GM23338 (cell line): ENCODE measurements around the gene CCDC57. TPM values are rescaled to one million over a fixed set of nuclear protein-coding genes. Genes with fewer than 3 reads are reported as not detected.
"Not testable (repeated sequence)": the region's sequence is repeated elsewhere in the genome, so short reads cannot be mapped to it uniquely, and the experiment has no call there.

ENCODE experiments used
- ATAC-seq: fragments of 200-7000 bp; cut with Tn5 transposase; 3 replicates; pipeline ENCODE4 v1.9.1; 2020
- DNase-seq: peaks from one replicate; pipeline ENCODE4 v3.0.0-alpha.2; 2015; ENCODE audit warnings: low spot score
- H2AFZ ChIP-seq: fragments of 200-600 bp; sonication (generic); 2 replicates; pipeline ENCODE4 v1.8.0; 2016; ENCODE audit warnings: antibody characterized with exemption, mild to moderate bottlenecking, moderate library complexity
- H3F3A ChIP-seq: fragments of 200-600 bp; sonication (generic); replicated peaks from 2 replicates; pipeline ENCODE4 v1.8.0; 2017; ENCODE audit warnings: antibody characterized with exemption, mixed run types, low read depth
- H3K27ac ChIP-seq: fragments of 200-600 bp; sonication (generic); 2 replicates; pipeline ENCODE4 v1.6.1; 2016; ENCODE audit warnings: low read depth
- H3K27me3 ChIP-seq: fragments of 200-600 bp; sonication (generic); 2 replicates; pipeline ENCODE4 v1.8.0; 2016; ENCODE audit warnings: mild to moderate bottlenecking, mixed run types, moderate library complexity; ENCODE audit not compliant: insufficient read depth
- H3K36me3 ChIP-seq: fragments of 200-600 bp; sonication (generic); 2 replicates; pipeline ENCODE4 v1.8.0; 2016; ENCODE audit warnings: mild to moderate bottlenecking; ENCODE audit not compliant: insufficient read depth
- H3K4me1 ChIP-seq: fragments of 200-600 bp; sonication (generic); 2 replicates; pipeline ENCODE4 v1.8.0; 2016; ENCODE audit warnings: mild to moderate bottlenecking, moderate library complexity; ENCODE audit not compliant: insufficient read depth
- H3K4me2 ChIP-seq: fragments of 200-600 bp; sonication (generic); 2 replicates; pipeline ENCODE4 v1.7.1; 2017; ENCODE audit warnings: mixed run types
- H3K4me3 ChIP-seq: fragments of 200-600 bp; sonication (generic); 2 replicates; pipeline ENCODE4 v1.6.1; 2016; ENCODE audit warnings: mixed run types
- H3K79me2 ChIP-seq: fragments of 200-600 bp; sonication (generic); replicated peaks from 2 replicates; pipeline ENCODE4 v1.8.0; 2017; ENCODE audit warnings: mild to moderate bottlenecking; ENCODE audit not compliant: insufficient read depth
- H3K9me2 ChIP-seq: fragments of 200-600 bp; sonication (generic); 2 replicates; pipeline ENCODE4 v1.8.0; 2017; ENCODE audit not compliant: insufficient read depth
- H4K20me1 ChIP-seq: fragments of 200-600 bp; sonication (generic); replicated peaks from 2 replicates; pipeline ENCODE4 v1.8.0; 2017; ENCODE audit warnings: mild to moderate bottlenecking; ENCODE audit not compliant: insufficient read depth
- H3K27ac Mint-ChIP-seq: 2 replicates; pipeline ENCODE4 v1.8.0; 2020; ENCODE audit warnings: inconsistent platforms, mild to moderate bottlenecking, moderate library complexity, mixed read lengths
- H3K27me3 Mint-ChIP-seq: 3 replicates; pipeline ENCODE4 v1.8.0; 2022; ENCODE audit warnings: low read depth, mild to moderate bottlenecking, moderate library complexity, mixed read lengths, inconsistent platforms; ENCODE audit not compliant: insufficient read depth, poor library complexity
- H3K36me3 Mint-ChIP-seq: 3 replicates; pipeline ENCODE4 v1.8.0; 2021; ENCODE audit warnings: low read depth, mild to moderate bottlenecking, inconsistent platforms, moderate library complexity, mixed read lengths
- H3K4me1 Mint-ChIP-seq: 3 replicates; pipeline ENCODE4 v1.8.0; 2020; ENCODE audit warnings: mild to moderate bottlenecking, inconsistent platforms, mixed read lengths
- H3K4me3 Mint-ChIP-seq: 3 replicates; pipeline ENCODE4 v1.8.0; 2021; ENCODE audit warnings: moderate library complexity, mild to moderate bottlenecking, inconsistent platforms, mixed read lengths
- H3K9me3 Mint-ChIP-seq: 3 replicates; pipeline ENCODE4 v1.8.0; 2020; ENCODE audit warnings: moderate library complexity, mild to moderate bottlenecking, inconsistent platforms, mixed read lengths
- CTCF ChIP-seq, 2 experiments: fragments of 200-600 bp in 1 of 2; sonication (generic) in 1 of 2; conservative IDR thresholded peaks; 2 replicates each; pipeline versions ENCODE4 v1.5.1 to v1.6.1; 2016 to 2017; ENCODE audit warnings: antibody characterized with exemption in 2 of 2, low read depth in 2 of 2, mild to moderate bottlenecking in 2 of 2, moderate library complexity in 1 of 2
- EZH2 ChIP-seq: fragments of 200-600 bp; sonication (generic); IDR thresholded peaks from one replicate; pipeline ENCODE4 v1.8.0; 2017; ENCODE audit warnings: antibody characterized with exemption, mild to moderate bottlenecking, low read depth; ENCODE audit not compliant: unreplicated experiment
- EZH2phosphoT487 ChIP-seq: fragments of 200-600 bp; sonication (generic); IDR thresholded peaks from one replicate; pipeline ENCODE4 v1.8.1; 2018; ENCODE audit warnings: antibody characterized with exemption; ENCODE audit not compliant: unreplicated experiment
- NANOG ChIP-seq: IDR thresholded peaks from 2 replicates; pipeline ENCODE4 v1.6.1; 2016; ENCODE audit warnings: antibody characterized with exemption, borderline replicate concordance
- POLR2AphosphoS5 ChIP-seq: IDR thresholded peaks from 2 replicates; pipeline ENCODE4 v1.6.1; 2016; ENCODE audit warnings: antibody characterized with exemption, low read depth
- REST ChIP-seq: IDR thresholded peaks from one replicate; pipeline ENCODE4 v1.6.1; 2018; ENCODE audit warnings: antibody characterized with exemption; ENCODE audit not compliant: unreplicated experiment
- ZNF114 ChIP-seq: fragments of 250-450 bp; sonication (Bioruptor Pico); IDR thresholded peaks from 2 replicates; pipeline ENCODE4 v1.5.0; 2020; ENCODE audit warnings: mild to moderate bottlenecking, moderate library complexity
- ZNF331 ChIP-seq: fragments of 250-450 bp; sonication (Bioruptor Pico); IDR thresholded peaks from 2 replicates; pipeline ENCODE4 v1.5.0; 2020; ENCODE audit warnings: low read depth, mild to moderate bottlenecking, moderate library complexity
- ZNF462 ChIP-seq: fragments of 250-450 bp; sonication (Bioruptor Pico); IDR thresholded peaks from 2 replicates; pipeline ENCODE4 v1.5.0; 2020; ENCODE audit warnings: mild to moderate bottlenecking, moderate library complexity
- polyA plus RNA-seq: library from polyadenylated mRNA; unstranded; fragments of >200 nt; fragmentation: Nextera tagmentation; extraction: Ambion mirVana; gene quantifications from 2 replicates; pipeline ENCODE4 v1.2.1, GENCODE V29; 2016
- total RNA-seq: library from RNA; depleted of rRNA; stranded (reverse); fragments of >200 nt; shearing (Covaris generic); gene quantifications from 2 replicates; pipeline ENCODE4 v1.2.3, GENCODE V29; 2014
- TF ChIP-seq, protein P1 (sequence below): IDR thresholded peaks from 2 replicates; pipeline ENCODE4 v1.6.1; 2016; ENCODE audit warnings: antibody characterized with exemption

Gene CCDC57
- total and polyA plus RNA-seq, 2 experiments from 2014 or later = 7.0 to 16.3 TPM

DNA sequence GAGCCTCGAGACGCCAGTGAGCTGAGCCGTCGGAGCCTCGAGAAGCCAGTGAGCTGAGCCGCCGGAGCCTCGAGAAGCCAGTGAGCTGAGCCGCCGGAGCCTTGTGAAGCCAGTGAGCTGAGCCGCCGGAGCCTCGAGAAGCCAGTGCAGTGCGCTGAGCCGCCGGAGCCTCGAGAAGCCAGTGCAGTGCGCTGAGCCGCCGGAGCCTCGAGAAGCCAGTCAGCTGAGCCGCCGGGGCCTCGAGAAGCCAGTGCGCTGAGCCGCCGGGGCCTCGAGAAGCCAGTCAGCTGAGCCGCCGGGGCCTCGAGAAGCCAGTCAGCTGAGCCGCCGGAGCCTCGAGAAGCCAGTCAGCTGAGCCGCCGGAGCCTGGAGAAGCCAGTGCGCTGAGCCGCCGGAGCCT lies 41.5 kb upstream of the CCDC57 start:
- not testable (repeated sequence) for ATAC-seq, H3K27ac Mint-ChIP-seq, H3K4me1 Mint-ChIP-seq, H3K4me1 ChIP-seq, DNase-seq, H3K4me2 ChIP-seq, H3F3A ChIP-seq, H3K27me3 ChIP-seq, H3K27ac ChIP-seq, H3K9me3 Mint-ChIP-seq, H3K4me3 Mint-ChIP-seq, H3K4me3 ChIP-seq, H3K9me2 ChIP-seq, H2AFZ ChIP-seq, H3K27me3 Mint-ChIP-seq
- peaks cover 79% of the 10 kb centered on the region for H3K36me3 Mint-ChIP-seq
- H3K36me3 ChIP-seq = peaks cover 60% of the 10 kb centered on the region
- H4K20me1 ChIP-seq = peaks cover 56% of the 10 kb centered on the region
- peaks cover 67% of the 10 kb centered on the region for H3K79me2 ChIP-seq

DNA sequence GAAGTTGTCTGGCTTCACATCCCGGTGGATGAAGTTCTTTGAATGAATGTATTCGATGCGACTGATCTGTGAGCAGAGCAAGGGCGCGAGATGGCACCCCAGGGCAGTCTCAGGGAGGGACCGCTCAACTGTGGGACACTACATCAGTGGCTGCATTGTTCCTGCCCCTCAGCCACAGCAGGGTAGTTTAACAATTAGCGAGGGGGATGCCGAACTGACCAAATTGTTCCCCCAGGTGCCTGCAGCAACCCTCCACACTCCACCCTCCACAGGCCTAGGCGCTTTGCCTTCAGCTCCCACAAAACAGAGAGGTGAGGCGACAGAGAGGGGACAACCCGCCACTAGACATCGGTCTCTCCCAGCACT lies 40.5 kb upstream of the CCDC57 start:
- Histone ChIP-seq H3K27me3 (no peaks in the 10 kb centered on the region), H3F3A (peaks cover 10% of the 10 kb centered on the region), H4K20me1 (peaks cover 48% of the 10 kb centered on the region), H3K9me2 (no peaks in the 10 kb centered on the region), H3K79me2 (peaks cover 63% of the 10 kb centered on the region), H3K4me3 (no peak overlapping the region), H3K36me3 (peaks cover 56% of the 10 kb centered on the region), H3K4me2 (no peak overlapping the region), H3K4me1 (no peaks in the 10 kb centered on the region), H2AFZ (no peak overlapping the region), H3K27ac (no peak overlapping the region)
- H3K9me3 Mint-ChIP-seq = peaks cover 7% of the 10 kb centered on the region; the same call in 2 of the 3 replicates
- H3K27me3 Mint-ChIP-seq = peaks cover 9% of the 10 kb centered on the region
- H3K27ac Mint-ChIP-seq = no peak overlapping the region
- DNase-seq (no peak), ATAC-seq (no peak)
- H3K36me3 Mint-ChIP-seq = peaks cover 79% of the 10 kb centered on the region
- H3K4me3 Mint-ChIP-seq = no peak overlapping the region
- H3K4me1 Mint-ChIP-seq = no peaks in the 10 kb centered on the region; the same call in 2 of the 3 replicates
- TF ChIP-seq REST (no peak), EZH2 (no peak), NANOG (no peak), ZNF462 (CRISPR knock-in tag) (no peak), EZH2phosphoT487 (no peak), ZNF331 (no peak), ZNF114 (CRISPR knock-in tag) (no peak), POLR2AphosphoS5 (no peak), CTCF (conservative IDR thresholded peaks at IDR 0.05; ENCODE audit: low read depth in 2 of 2) (no peak)
- TF ChIP-seq, protein P1, sequence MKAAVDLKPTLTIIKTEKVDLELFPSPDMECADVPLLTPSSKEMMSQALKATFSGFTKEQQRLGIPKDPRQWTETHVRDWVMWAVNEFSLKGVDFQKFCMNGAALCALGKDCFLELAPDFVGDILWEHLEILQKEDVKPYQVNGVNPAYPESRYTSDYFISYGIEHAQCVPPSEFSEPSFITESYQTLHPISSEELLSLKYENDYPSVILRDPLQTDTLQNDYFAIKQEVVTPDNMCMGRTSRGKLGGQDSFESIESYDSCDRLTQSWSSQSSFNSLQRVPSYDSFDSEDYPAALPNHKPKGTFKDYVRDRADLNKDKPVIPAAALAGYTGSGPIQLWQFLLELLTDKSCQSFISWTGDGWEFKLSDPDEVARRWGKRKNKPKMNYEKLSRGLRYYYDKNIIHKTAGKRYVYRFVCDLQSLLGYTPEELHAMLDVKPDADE = no peak
